ENCODE results near the gene PFDN6. TPM values are rescaled to one million over a fixed set of nuclear protein-coding genes. Genes with fewer than 3 reads are reported as not detected.

Gene PFDN6
- total RNA-seq, 3 donors from 2014 or later, result 23.3 to 28.6 (median 26.9) TPM

DNA sequence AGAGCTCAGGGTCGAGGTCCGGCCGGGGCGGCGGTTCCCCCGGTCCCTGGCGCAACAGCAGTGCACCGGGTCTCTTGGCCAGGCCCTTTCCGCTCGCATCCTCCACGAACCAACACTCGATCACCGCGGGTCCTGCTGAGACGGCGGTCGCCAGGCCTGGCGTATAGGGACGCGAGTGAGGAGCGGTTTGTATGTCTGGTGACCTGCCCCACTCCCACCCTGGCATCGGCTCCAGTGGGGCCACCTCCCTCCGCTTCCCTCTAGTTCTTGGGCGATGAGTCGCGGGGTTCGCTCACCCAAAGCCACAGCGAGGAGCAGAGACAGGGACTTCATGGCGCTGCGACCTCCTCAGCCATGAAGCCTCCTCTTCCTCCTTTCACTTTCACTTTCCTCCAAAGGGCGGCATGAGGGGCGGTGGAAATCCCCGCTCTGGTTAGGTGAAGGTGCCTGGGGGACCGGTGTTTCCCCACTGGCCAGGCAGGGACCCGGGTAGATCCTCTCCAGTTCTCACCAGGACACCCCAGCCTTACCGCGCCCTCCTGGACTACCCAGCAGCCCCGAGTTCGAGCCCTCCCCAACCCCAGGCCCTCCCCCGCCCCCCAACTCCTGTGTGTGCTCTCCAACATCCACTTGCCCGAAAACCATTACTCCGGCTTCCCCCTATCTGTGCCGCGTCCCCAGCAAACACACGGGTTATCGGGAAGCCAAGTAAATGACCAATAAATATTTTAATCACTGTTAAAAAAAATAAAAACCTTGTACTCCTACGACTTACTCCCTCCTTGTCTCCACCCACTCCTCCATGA is 24.5 kb downstream of the PFDN6 start, which contains the start of gene TAPBP:
TSS of gene TAPBP (minus strand) at position 370 of the 806 bp plus-strand sequence. CDS start at position 333, 37 bp downstream.
- DNase-seq (ENCODE audit: low spot score in 2 of 2), result peak; percentile 62 to 70
- Histone ChIP-seq H3K4me1 (peaks cover 4 to 39% of the 10 kb centered on the region in 2 donors), H3K27ac (peak within 1 kb of the TSS; percentile 98), H3K4me3 (peak within 1 kb of the TSS; percentile 62 to 82 (median 80)), H3K27me3 (no peaks in the 10 kb centered on the region), H3K9me3 (no peaks in the 10 kb centered on the region), H3K36me3 (no peaks in the 10 kb centered on the region)
- peak; percentile 81 to 91 (median 88) for TF ChIP-seq POLR2AphosphoS5 (IDR thresholded peaks at IDR 0.05)
- TF ChIP-seq CTCF (IDR thresholded peaks at IDR 0.05), result peak in 1 of 3 donors; percentile 8
- TF ChIP-seq POLR2A (IDR thresholded peaks at IDR 0.05), result peak; percentile 35
- intact Hi-C loops (cut with DNase I; ENCODE audit: low total_unique reads), result no loop called here

DNA sequence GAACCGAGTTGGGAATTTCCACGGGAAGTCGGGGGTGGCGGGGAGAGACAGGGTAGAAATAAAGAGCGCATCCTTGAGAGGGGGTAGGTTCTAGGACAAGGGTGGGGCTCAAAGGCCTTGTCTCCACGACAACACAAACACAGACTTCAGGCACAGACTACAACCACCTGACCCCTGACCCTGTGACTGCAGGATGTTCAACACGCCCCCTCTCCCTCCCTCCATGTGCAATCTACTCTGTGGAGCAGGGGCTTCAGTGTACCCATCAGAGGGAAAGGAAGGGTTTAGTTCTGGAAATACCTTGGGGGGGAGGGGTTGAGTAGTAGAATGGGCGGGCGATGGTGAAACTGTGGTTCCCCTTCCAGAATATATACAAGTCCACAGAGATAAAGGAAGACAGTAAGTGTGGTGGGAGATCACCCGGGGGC is 25.1 kb downstream of the PFDN6 start:
- DNase-seq (ENCODE audit: low spot score in 2 of 2), result peak; percentile 62 to 73
- intact Hi-C loops (cut with DNase I; ENCODE audit: low total_unique reads), result no loop called here
- H3K27me3 ChIP-seq, result no peaks in the 10 kb centered on the region

GRCh38 chr6:33314943-33315792 is 25.8 kb downstream of the PFDN6 start:
- peak; percentile 57 to 70 for DNase-seq (ENCODE audit: low spot score in 2 of 2)
- H3K4me1 ChIP-seq, result peaks cover 4 to 46% of the 10 kb centered on the region in 2 donors
- no peak for TF ChIP-seq CTCF (IDR thresholded peaks at IDR 0.05)
- TF ChIP-seq POLR2AphosphoS5 (IDR thresholded peaks at IDR 0.05), result no peak
- peak overlapping the region; percentile 98 for H3K27ac ChIP-seq
- H3K36me3 ChIP-seq, result no peaks in the 10 kb centered on the region
- H3K4me3 ChIP-seq, result peak overlapping the region; percentile 62 to 82 (median 80)
- intact Hi-C loops (cut with DNase I; ENCODE audit: low total_unique reads), result no loop called here
- H3K27me3 ChIP-seq, result no peaks in the 10 kb centered on the region
- no peaks in the 10 kb centered on the region for H3K9me3 ChIP-seq

More for the DNA sequence above, 25.1 kb downstream of the PFDN6 start:
- TF ChIP-seq POLR2A (IDR thresholded peaks at IDR 0.05), result no peak
- peak; percentile 12 to 41 (median 12) for TF ChIP-seq POLR2AphosphoS5 (IDR thresholded peaks at IDR 0.05)
- no peak for TF ChIP-seq CTCF (IDR thresholded peaks at IDR 0.05)
- Histone ChIP-seq H3K9me3 (no peaks in the 10 kb centered on the region), H3K4me3 (peak overlapping the region; percentile 62 to 82 (median 80)), H3K36me3 (no peaks in the 10 kb centered on the region), H3K4me1 (peaks cover 4 to 40% of the 10 kb centered on the region in 2 donors), H3K27ac (peak overlapping the region; percentile 98)

DNA sequence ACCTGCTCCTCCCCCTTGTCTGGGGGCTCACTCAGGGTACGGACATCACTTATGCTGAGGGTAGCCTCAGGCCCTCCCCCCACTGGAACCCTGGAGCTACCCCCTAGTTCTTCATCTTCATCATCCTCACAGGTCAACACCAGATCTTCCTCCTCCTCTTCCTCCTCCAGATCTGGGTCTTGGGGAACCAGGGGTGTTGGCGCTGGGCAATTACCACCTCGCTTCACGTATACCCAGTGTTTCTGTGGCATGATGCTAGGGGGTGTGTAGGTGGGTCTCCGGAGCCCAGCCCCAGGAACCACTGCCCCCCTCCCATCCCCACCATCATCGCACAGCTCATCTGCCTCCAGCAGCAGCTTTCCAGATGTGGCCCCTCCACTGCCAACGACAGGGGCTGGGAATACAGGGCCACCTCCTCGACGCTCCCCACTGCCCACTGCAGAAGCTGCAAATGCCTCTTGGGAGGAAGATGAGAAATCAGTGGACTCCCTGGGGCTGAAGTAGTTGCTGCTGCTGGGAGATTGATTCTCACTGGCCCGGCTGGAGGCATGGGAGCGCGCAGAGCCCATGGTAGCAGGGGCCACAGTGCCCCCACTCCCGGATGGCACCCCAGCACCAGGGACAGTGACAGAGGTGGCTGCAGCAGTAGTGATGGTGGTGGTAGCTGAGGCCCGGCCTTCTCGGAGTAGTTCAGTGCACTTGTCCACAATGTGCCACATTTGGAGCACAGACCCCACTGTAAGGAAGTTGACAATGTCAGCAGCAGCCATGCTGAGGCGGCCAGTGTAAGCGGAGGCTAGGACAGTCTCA is 26.6 kb downstream of the PFDN6 start:
- no peak for DNase-seq (ENCODE audit: low spot score in 2 of 2)
- H3K27me3 ChIP-seq, result no peaks in the 10 kb centered on the region
- TF ChIP-seq POLR2A (IDR thresholded peaks at IDR 0.05) (no peak), POLR2AphosphoS5 (IDR thresholded peaks at IDR 0.05) (no peak), CTCF (IDR thresholded peaks at IDR 0.05) (no peak)
- H3K4me3 ChIP-seq, result no peak overlapping the region
- peaks cover 4 to 54% of the 10 kb centered on the region in 2 donors for H3K4me1 ChIP-seq
- intact Hi-C loops (cut with DNase I; ENCODE audit: low total_unique reads), result no loop called here
- H3K36me3 ChIP-seq, result no peaks in the 10 kb centered on the region
- H3K27ac ChIP-seq, result peak overlapping the region; percentile 98
- H3K9me3 ChIP-seq, result no peaks in the 10 kb centered on the region
